ENCODE data around the gene NOD1. TPM values are rescaled to one million over a fixed set of nuclear protein-coding genes. Genes with fewer than 3 reads are reported as not detected.

Gene NOD1
- total and polyA plus RNA-seq, 2 experiments from 2014 or later, result 5.9 to 11.1 TPM

GRCh38 chr7:30380294-30380693 is 98.3 kb downstream of the NOD1 start:
- Histone ChIP-seq H3K4me3 (no peak overlapping the region), H2AFZ (no peak overlapping the region), H3K79me2 (ENCODE audit: insufficient read depth) (no peaks in the 10 kb centered on the region), H3F3A (ENCODE audit: insufficient read depth) (no peaks in the 10 kb centered on the region), H3K9me2 (ENCODE audit: insufficient read depth) (no peaks in the 10 kb centered on the region; the same call in 1 of the 2 replicates), H4K20me1 (ENCODE audit: insufficient read depth) (no peaks in the 10 kb centered on the region), H3K9ac (no peak overlapping the region), H3K4me1 (ENCODE audit: insufficient read depth) (peaks cover 6% of the 10 kb centered on the region; the same call in 1 of the 2 replicates), H3K27me3 (replicated peaks; ENCODE audit: insufficient read depth) (no peaks in the 10 kb centered on the region), H3K4me2 (ENCODE audit: unreplicated experiment) (no peak overlapping the region), H3K9me3 (ENCODE audit: low read depth) (no peaks in the 10 kb centered on the region), H3K36me3 (ENCODE audit: low read depth) (no peaks in the 10 kb centered on the region), H3K27ac (no peak overlapping the region)
- in situ Hi-C loops (cut with MboI), result no loop called here
- TF ChIP-seq EZH2 (IDR thresholded peaks at IDR 0.05; ENCODE audit: insufficient read depth, poor library complexity, severe bottlenecking), result no peak
- no peak for TF ChIP-seq EZH2phosphoT487 (IDR thresholded peaks at IDR 0.05; ENCODE audit: insufficient read depth, low read depth)
- 92 to 100% methylated on average over 2 of the region's 2 CpGs for WGBS, 2 experiments (ENCODE audit: low coverage in 1 of 2, low lambda C conversion rate in 2 of 2, missing lambda C conversion rate in 2 of 2)
- no peak for DNase-seq

GRCh38 chr7:30379741-30380140 is 98.8 kb downstream of the NOD1 start:
- Histone ChIP-seq H3K4me1 (ENCODE audit: insufficient read depth) (peaks cover 6% of the 10 kb centered on the region; the same call in 1 of the 2 replicates), H3K4me3 (no peak overlapping the region), H3K27me3 (replicated peaks; ENCODE audit: insufficient read depth) (no peaks in the 10 kb centered on the region), H3K36me3 (ENCODE audit: low read depth) (no peaks in the 10 kb centered on the region), H4K20me1 (ENCODE audit: insufficient read depth) (no peaks in the 10 kb centered on the region), H3K9me2 (ENCODE audit: insufficient read depth) (no peaks in the 10 kb centered on the region; the same call in 1 of the 2 replicates), H3K79me2 (ENCODE audit: insufficient read depth) (no peaks in the 10 kb centered on the region), H3K4me2 (ENCODE audit: unreplicated experiment) (no peak overlapping the region), H3K9ac (no peak overlapping the region), H3F3A (ENCODE audit: insufficient read depth) (no peaks in the 10 kb centered on the region), H3K9me3 (ENCODE audit: low read depth) (no peaks in the 10 kb centered on the region), H3K27ac (no peak overlapping the region), H2AFZ (no peak overlapping the region)
- no peak for DNase-seq
- TF ChIP-seq EZH2phosphoT487 (IDR thresholded peaks at IDR 0.05; ENCODE audit: insufficient read depth, low read depth) (no peak), EZH2 (IDR thresholded peaks at IDR 0.05; ENCODE audit: insufficient read depth, poor library complexity, severe bottlenecking) (no peak)
- in situ Hi-C loops (cut with MboI), result no loop called here
- WGBS, 2 experiments (ENCODE audit: low coverage in 1 of 2, low lambda C conversion rate in 2 of 2, missing lambda C conversion rate in 2 of 2), result 38% methylated on average over 4 of the region's 4 CpGs

DNA sequence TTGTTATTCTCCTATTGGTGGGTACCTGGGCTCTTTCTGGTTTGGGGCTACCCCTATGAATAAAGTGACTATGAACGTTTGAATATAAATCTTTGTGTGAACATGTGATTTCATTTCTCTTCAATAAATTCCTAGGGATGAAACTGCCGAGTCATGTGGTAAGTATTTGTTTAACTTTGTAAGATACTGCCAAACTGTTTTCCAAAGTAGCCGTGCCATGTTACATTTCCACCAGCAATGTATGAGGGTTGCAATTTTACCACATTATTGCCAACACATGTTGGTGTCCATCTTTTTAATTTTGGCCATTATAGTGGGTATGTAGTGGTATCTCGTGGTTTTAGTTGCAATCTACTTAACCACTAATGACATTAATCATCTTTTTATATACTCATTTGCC is 99.5 kb downstream of the NOD1 start:
- no peak overlapping the region for H2AFZ ChIP-seq
- H3K9me3 ChIP-seq (ENCODE audit: low read depth), result no peaks in the 10 kb centered on the region
- no peaks in the 10 kb centered on the region for H4K20me1 ChIP-seq (ENCODE audit: insufficient read depth)
- WGBS, 2 experiments (ENCODE audit: low coverage in 1 of 2, low lambda C conversion rate in 2 of 2, missing lambda C conversion rate in 2 of 2), result 52 to 59% methylated on average over 4 of the region's 4 CpGs
- no peaks in the 10 kb centered on the region for H3F3A ChIP-seq (ENCODE audit: insufficient read depth)
- H3K9me2 ChIP-seq (ENCODE audit: insufficient read depth), result no peaks in the 10 kb centered on the region; the same call in 1 of the 2 replicates
- no peaks in the 10 kb centered on the region for H3K79me2 ChIP-seq (ENCODE audit: insufficient read depth)
- no peak overlapping the region for H3K27ac ChIP-seq
- no peaks in the 10 kb centered on the region for H3K27me3 ChIP-seq (replicated peaks; ENCODE audit: insufficient read depth)
- no peak overlapping the region for H3K9ac ChIP-seq
- no peak overlapping the region for H3K4me2 ChIP-seq (ENCODE audit: unreplicated experiment)
- H3K36me3 ChIP-seq (ENCODE audit: low read depth), result no peaks in the 10 kb centered on the region
- H3K4me3 ChIP-seq, result no peak overlapping the region
- in situ Hi-C loops (cut with MboI), result no loop called here
- peak; percentile 5 for DNase-seq
- H3K4me1 ChIP-seq (ENCODE audit: insufficient read depth), result peaks cover 6% of the 10 kb centered on the region; the same call in 1 of the 2 replicates
- TF ChIP-seq EZH2 (IDR thresholded peaks at IDR 0.05; ENCODE audit: insufficient read depth, poor library complexity, severe bottlenecking), result no peak
- no peak for TF ChIP-seq EZH2phosphoT487 (IDR thresholded peaks at IDR 0.05; ENCODE audit: insufficient read depth, low read depth)

GRCh38 chr7:30378275-30378674 is 100.3 kb downstream of the NOD1 start:
- no peak overlapping the region for H2AFZ ChIP-seq
- H3F3A ChIP-seq (ENCODE audit: insufficient read depth), result no peaks in the 10 kb centered on the region
- in situ Hi-C loops (cut with MboI), result no loop called here
- H3K9ac ChIP-seq, result no peak overlapping the region
- WGBS, 2 experiments (ENCODE audit: low coverage in 1 of 2, low lambda C conversion rate in 2 of 2, missing lambda C conversion rate in 2 of 2), result 95% methylated on average over 1 of the region's 1 CpG
- no peaks in the 10 kb centered on the region for H3K79me2 ChIP-seq (ENCODE audit: insufficient read depth)
- H3K27me3 ChIP-seq (replicated peaks; ENCODE audit: insufficient read depth), result no peaks in the 10 kb centered on the region
- H3K4me3 ChIP-seq, result no peak overlapping the region
- H4K20me1 ChIP-seq (ENCODE audit: insufficient read depth), result no peaks in the 10 kb centered on the region
- H3K4me1 ChIP-seq (ENCODE audit: insufficient read depth), result peaks cover 6% of the 10 kb centered on the region; the same call in 1 of the 2 replicates
- H3K4me2 ChIP-seq (ENCODE audit: unreplicated experiment), result no peak overlapping the region
- no peaks in the 10 kb centered on the region; the same call in 1 of the 2 replicates for H3K9me2 ChIP-seq (ENCODE audit: insufficient read depth)
- H3K36me3 ChIP-seq (ENCODE audit: low read depth), result no peaks in the 10 kb centered on the region
- no peaks in the 10 kb centered on the region for H3K9me3 ChIP-seq (ENCODE audit: low read depth)
- no peak overlapping the region for H3K27ac ChIP-seq
- DNase-seq, result no peak
- TF ChIP-seq EZH2phosphoT487 (IDR thresholded peaks at IDR 0.05; ENCODE audit: insufficient read depth, low read depth), result no peak
- no peak for TF ChIP-seq EZH2 (IDR thresholded peaks at IDR 0.05; ENCODE audit: insufficient read depth, poor library complexity, severe bottlenecking)

Other genes starting within 250 kb of the NOD1 start
- gene ZNRF2, start 194.2 kb downstream of the NOD1 start, total RNA-seq (2014; rRNA removed; shearing (Covaris generic)), result 4.4 and 6.5 TPM in 2 replicates
- 0.25 and 0.46 TPM in 2 replicates for gene ZNRF2, start 194.2 kb downstream of the NOD1 start, polyA plus RNA-seq (2016; fragmentation: Nextera tagmentation; extraction: Ambion mirVana)
- gene GGCT, start 26.0 kb upstream of the NOD1 start, total RNA-seq (2014; rRNA removed; shearing (Covaris generic)), result 31.3 and 40.0 TPM in 2 replicates
- gene GGCT, start 26.0 kb upstream of the NOD1 start, polyA plus RNA-seq (2016; fragmentation: Nextera tagmentation; extraction: Ambion mirVana), result 47.9 and 48.8 TPM in 2 replicates
- gene GARS1, start 116.1 kb upstream of the NOD1 start, total RNA-seq (2014; rRNA removed; shearing (Covaris generic)), result 232 and 313 TPM in 2 replicates
- 471 and 498 TPM in 2 replicates for gene GARS1, start 116.1 kb upstream of the NOD1 start, polyA plus RNA-seq (2016; fragmentation: Nextera tagmentation; extraction: Ambion mirVana)
- not detected in 2 replicates for gene CRHR2, start 203.7 kb upstream of the NOD1 start, total RNA-seq (2014; rRNA removed; shearing (Covaris generic))
- gene CRHR2, start 203.7 kb upstream of the NOD1 start, polyA plus RNA-seq (2016; fragmentation: Nextera tagmentation; extraction: Ambion mirVana), result 0.05 TPM in 1 of 2 replicates, not detected in the other

All from GM23248 (cell line).